ENCODE data around the gene ZNF792. TPM values are rescaled to one million over a fixed set of nuclear protein-coding genes. Genes with fewer than 3 reads are reported as not detected.

Gene ZNF792
- total and polyA plus RNA-seq, 2 of the 4 experiments (the other 2 are of a cell fraction): 1.5 to 4.8 TPM

- intact Hi-C loops (cut with micrococcal nuclease) (no loop called here), dilution Hi-C loops (cut with HindIII; ENCODE audit: low sequenced_read_pairs, unreplicated experiment) (no loop called here), in situ Hi-C loops (cut with MboI; ENCODE audit: low sequenced_read_pairs) (no loop called here)
- H3K79me1 ChIP-seq (ENCODE audit: low read depth in 1 of 2, low read length in 2 of 2): peaks cover 24 to 59% of the 10 kb centered on the region in 2 experiments
- H2BK15ac ChIP-seq (ENCODE audit: low read depth, low read length): no peak overlapping the region
- H4K5ac ChIP-seq (ENCODE audit: low read depth, low read length): peak overlapping the region; percentile 50
- H3K4me2 ChIP-seq (ENCODE audit: low read depth, low read length): peak overlapping the region; percentile 91
- peak overlapping the region; percentile 82 for H2AFZ ChIP-seq (replicated peaks; ENCODE audit: low read length, poor library complexity)
- WGBS, 2 experiments (ENCODE audit: extremely low coverage in 2 of 2, insufficient read length in 1 of 2): 0% methylated on average over 16 of the region's 46 CpGs; no CpG with 5 or more reads in 1 of the 2 experiments
- H3K4ac ChIP-seq (ENCODE audit: low read depth, low read length): peak overlapping the region; percentile 55
- POLR2A ChIA-PET (ENCODE audit: unreplicated experiment): no interaction called here
- H2AK5ac ChIP-seq (ENCODE audit: low read depth, low read length): peak overlapping the region; percentile 48
- H2BK5ac ChIP-seq (ENCODE audit: low read depth, low read length, poor library complexity, severe bottlenecking): peak overlapping the region; percentile 75
- H3K23ac ChIP-seq (ENCODE audit: low read depth, low read length): peak overlapping the region; percentile 61
- peaks cover 44% of the 10 kb centered on the region for H4K20me1 ChIP-seq (ENCODE audit: insufficient read depth, low read length)
- peaks cover 15% of the 10 kb centered on the region for H3K4me1 ChIP-seq (ENCODE audit: control insufficient read depth, insufficient read depth, low read length)
- no peak overlapping the region for H2BK120ac ChIP-seq (ENCODE audit: low read depth, low read length)
- no TSS peak for BruUV-seq (replicated peaks)
- H3K36me3 ChIP-seq (ENCODE audit: control insufficient read depth, insufficient read depth, low read length): peaks cover 13% of the 10 kb centered on the region
- H3K14ac ChIP-seq (replicated peaks; ENCODE audit: low read depth, low read length): peak overlapping the region; percentile 84
- no peaks in the 10 kb centered on the region for H3K9me3 ChIP-seq (ENCODE audit: control insufficient read depth, insufficient read depth, low read length)
- ATAC-seq (ENCODE audit: low read depth): peak; percentile 21
- H4K91ac ChIP-seq (ENCODE audit: insufficient read depth, low read depth, low read length): peak overlapping the region; percentile 20
- H3K27ac ChIP-seq (ENCODE audit: insufficient read depth, low read length): peak overlapping the region; percentile 92
- H3K27me3 ChIP-seq (ENCODE audit: control insufficient read depth, insufficient read depth, low read length): no peaks in the 10 kb centered on the region
- TF ChIP-seq, protein P1, sequence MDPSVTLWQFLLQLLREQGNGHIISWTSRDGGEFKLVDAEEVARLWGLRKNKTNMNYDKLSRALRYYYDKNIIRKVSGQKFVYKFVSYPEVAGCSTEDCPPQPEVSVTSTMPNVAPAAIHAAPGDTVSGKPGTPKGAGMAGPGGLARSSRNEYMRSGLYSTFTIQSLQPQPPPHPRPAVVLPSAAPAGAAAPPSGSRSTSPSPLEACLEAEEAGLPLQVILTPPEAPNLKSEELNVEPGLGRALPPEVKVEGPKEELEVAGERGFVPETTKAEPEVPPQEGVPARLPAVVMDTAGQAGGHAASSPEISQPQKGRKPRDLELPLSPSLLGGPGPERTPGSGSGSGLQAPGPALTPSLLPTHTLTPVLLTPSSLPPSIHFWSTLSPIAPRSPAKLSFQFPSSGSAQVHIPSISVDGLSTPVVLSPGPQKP (IDR thresholded peaks at IDR 0.05; ENCODE audit: borderline replicate concordance, low read depth, low read length): no peak
- TF ChIP-seq CTCF (conservative IDR thresholded peaks at IDR 0.05; ENCODE audit: low read depth, low read length): no peak
- no peak for TF ChIP-seq BHLHE40 (IDR thresholded peaks at IDR 0.05; ENCODE audit: low read depth, low read length)
- peak; percentile 34; the same call in 1 of the 2 replicates for TF ChIP-seq MXI1 (IDR thresholded peaks at IDR 0.05; ENCODE audit: borderline replicate concordance, low read depth, low read length)
- H4K8ac ChIP-seq (ENCODE audit: low read depth in 2 of 2, low read length in 2 of 2): peak overlapping the region; percentile 17 to 41; a peak in 1 of 4 replicates
- no peak overlapping the region for H2BK20ac ChIP-seq (ENCODE audit: low read depth, low read length)
- CTCF ChIA-PET: no interaction called here
- H3K56ac ChIP-seq (ENCODE audit: extremely low read depth, insufficient read depth, low read length): peak overlapping the region; percentile 54; the same call in 1 of the 2 replicates
- peak overlapping the region; percentile 96 for H3K4me3 ChIP-seq (ENCODE audit: insufficient read depth, low read depth, low read length)
- peak; percentile 50 for DNase-seq
- peaks cover 20% of the 10 kb centered on the region for H3K9me1 ChIP-seq (ENCODE audit: insufficient read depth, low read length)
- peak overlapping the region; percentile 18 for H3K18ac ChIP-seq (ENCODE audit: low read depth, low read length)
- peak overlapping the region; percentile 78 for H2AK9ac ChIP-seq (replicated peaks; ENCODE audit: low read depth, low read length, poor library complexity)
- peak overlapping the region; percentile 47 for H3K9ac ChIP-seq (ENCODE audit: low read depth, low read length)
Observed at GRCh38 chr19:35000647-35001501, 36.8 kb upstream of the ZNF792 start.

Data from IMR-90 (cell line).